Kidney epithelial cell (primary cell): ENCODE measurements around the gene CORO7. TPM values are rescaled to one million over a fixed set of nuclear protein-coding genes. Genes with fewer than 3 reads are reported as not detected.

Experiments used
- DNase-seq: peaks from one replicate; pipeline ENCODE4 v3.0.0-alpha.2; 2010; ENCODE audit warnings: low read depth
- H3K27me3 ChIP-seq: 2 replicates; pipeline ENCODE4 v1.6.0; 2011; ENCODE audit warnings: low read length; ENCODE audit not compliant: control insufficient read depth, insufficient read depth
- H3K36me3 ChIP-seq: 2 replicates; pipeline ENCODE4 v1.5.1; 2011; ENCODE audit warnings: low read length; ENCODE audit not compliant: control insufficient read depth, insufficient read depth
- H3K4me3 ChIP-seq: 2 replicates; pipeline ENCODE4 v1.5.1; 2011; ENCODE audit warnings: low read depth, mild to moderate bottlenecking, control low read depth, low read length
- total RNA-seq: library from RNA; depleted of rRNA; stranded (reverse); fragments of >200 nt; gene quantifications from 2 replicates; pipeline ENCODE4 v1.2.3, GENCODE V29; 2015
- TF ChIP-seq, protein P1 (sequence below): IDR thresholded peaks from 2 replicates; pipeline ENCODE4 v1.5.1; 2011; ENCODE audit warnings: mild to moderate bottlenecking, moderate library complexity, low read length, control low read depth, inconsistent platforms; ENCODE audit not compliant: insufficient read depth, poor library complexity, severe bottlenecking

CORO7 gene
- total RNA-seq, 1 donor from 2014 or later, result 57.3 TPM

GRCh38 chr16:4412854-4413253 lies 3.5 kb downstream of the CORO7 start:
- Histone ChIP-seq H3K36me3 (no peaks in the 10 kb centered on the region), H3K27me3 (no peaks in the 10 kb centered on the region), H3K4me3 (no peak overlapping the region)
- TF ChIP-seq, protein P1, sequence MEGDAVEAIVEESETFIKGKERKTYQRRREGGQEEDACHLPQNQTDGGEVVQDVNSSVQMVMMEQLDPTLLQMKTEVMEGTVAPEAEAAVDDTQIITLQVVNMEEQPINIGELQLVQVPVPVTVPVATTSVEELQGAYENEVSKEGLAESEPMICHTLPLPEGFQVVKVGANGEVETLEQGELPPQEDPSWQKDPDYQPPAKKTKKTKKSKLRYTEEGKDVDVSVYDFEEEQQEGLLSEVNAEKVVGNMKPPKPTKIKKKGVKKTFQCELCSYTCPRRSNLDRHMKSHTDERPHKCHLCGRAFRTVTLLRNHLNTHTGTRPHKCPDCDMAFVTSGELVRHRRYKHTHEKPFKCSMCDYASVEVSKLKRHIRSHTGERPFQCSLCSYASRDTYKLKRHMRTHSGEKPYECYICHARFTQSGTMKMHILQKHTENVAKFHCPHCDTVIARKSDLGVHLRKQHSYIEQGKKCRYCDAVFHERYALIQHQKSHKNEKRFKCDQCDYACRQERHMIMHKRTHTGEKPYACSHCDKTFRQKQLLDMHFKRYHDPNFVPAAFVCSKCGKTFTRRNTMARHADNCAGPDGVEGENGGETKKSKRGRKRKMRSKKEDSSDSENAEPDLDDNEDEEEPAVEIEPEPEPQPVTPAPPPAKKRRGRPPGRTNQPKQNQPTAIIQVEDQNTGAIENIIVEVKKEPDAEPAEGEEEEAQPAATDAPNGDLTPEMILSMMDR, result no peak
- DNase-seq, result no peak

GRCh38 chr16:4412159-4412558 lies 4.2 kb downstream of the CORO7 start:
- TF ChIP-seq, protein P1, result no peak
- Histone ChIP-seq H3K27me3 (no peaks in the 10 kb centered on the region), H3K4me3 (no peak overlapping the region), H3K36me3 (no peaks in the 10 kb centered on the region)
- DNase-seq, result no peak

DNA sequence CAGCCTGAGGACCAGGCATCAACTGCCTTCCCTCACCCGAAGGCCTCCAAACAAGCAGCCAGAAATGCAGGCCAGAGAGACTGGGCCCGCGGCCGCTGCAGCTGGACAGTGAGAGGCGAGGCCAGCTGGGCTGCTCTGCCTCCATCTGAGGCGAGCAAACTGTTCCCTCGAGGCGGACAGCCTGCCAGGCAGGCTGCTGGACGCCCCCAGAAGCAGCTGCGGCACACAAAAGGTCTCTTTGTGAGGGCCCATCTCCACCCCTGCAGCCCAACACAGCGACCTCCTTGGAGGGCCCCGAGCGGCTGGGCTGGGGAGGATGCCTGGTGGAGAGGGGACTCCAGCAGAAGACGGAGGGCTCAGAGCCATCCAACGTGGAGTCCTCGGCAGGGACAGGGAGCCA lies 4.7 kb downstream of the CORO7 start:
- H3K36me3 ChIP-seq, result no peaks in the 10 kb centered on the region
- no peak overlapping the region for H3K4me3 ChIP-seq
- no peak for DNase-seq
- TF ChIP-seq, protein P1, result no peak
- no peaks in the 10 kb centered on the region for H3K27me3 ChIP-seq

DNA sequence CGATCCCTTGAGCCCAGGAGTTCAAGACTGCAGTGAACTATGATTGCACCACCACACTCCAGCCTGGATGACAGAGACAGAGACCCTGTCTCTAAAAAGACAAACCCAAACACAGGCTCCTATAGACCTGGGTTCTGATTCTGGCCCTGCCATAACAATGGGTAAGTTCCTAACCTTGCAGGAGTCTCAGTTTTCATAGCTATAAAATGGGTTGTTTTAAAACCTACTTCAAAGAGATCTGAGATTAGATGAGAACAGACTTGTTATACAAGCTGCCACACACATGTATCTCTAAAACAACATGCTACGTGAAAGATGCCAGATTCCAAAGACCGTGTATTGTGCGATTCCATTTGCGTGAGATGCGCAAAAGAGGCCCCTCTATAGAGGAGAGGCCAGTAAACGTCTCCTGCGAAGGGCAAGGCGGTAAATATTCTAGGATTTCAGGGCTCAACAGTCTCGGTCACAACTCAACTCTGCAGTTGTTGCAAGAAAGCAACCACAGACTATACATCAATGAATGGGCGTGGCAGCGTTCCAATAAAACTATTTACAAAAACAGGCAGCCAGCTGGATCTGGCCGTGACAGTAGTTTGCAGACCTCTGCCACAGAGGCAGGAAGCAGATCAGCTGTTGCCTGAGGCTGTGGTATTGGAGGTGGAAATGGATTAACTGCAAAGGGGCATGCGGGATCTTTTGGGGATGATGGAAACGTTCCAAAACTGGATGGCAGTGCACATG lies 5.9 kb downstream of the CORO7 start:
- TF ChIP-seq, protein P1, result no peak
- DNase-seq, result no peak
- H3K4me3 ChIP-seq, result no peak overlapping the region
- H3K36me3 ChIP-seq, result no peaks in the 10 kb centered on the region
- no peaks in the 10 kb centered on the region for H3K27me3 ChIP-seq

DNA sequence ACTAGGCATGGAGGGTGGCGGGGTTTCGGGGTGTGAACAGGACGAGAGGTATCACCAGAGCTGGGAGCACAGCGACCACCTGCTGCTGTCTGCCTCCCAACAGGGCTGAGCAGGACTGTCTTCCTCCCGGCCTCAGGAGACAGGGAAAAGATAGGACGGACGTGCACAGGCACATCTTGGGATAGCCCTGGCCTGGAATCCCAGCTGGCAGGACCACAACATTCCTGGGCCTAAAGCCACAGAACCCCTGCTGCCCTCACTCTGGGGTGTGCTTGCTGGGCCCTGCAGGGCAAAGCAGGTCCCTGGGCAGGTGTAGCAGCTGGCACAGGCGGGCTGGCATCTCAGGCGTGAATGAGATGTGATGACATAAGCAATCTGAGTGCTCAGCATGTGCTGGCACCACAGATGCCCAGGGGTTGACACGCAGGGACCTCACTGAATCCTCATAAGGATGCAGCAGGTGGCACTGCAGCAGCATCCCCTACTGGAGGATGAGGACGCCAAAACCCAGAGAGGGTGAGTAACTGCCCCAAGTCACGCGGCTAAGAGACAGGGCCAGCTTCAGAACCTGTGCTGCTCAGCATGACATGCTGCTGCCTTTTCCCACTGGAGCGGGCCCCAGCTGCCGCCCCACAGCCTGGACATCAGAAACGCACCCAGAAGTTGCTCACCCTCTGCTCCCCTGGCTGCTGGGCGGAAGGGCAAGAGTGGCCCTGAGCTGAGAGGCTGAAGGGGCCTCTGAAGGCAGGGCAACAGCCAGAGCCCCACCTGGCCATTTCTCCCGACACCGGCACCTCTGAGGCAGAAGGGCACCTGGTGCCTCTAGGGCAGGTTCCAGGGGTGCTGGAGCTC lies 7.1 kb downstream of the CORO7 start:
- TF ChIP-seq, protein P1, result no peak
- Histone ChIP-seq H3K27me3 (no peaks in the 10 kb centered on the region), H3K36me3 (no peaks in the 10 kb centered on the region), H3K4me3 (no peak overlapping the region)
- no peak for DNase-seq
